SK-N-MC (cell line): Measurements from ENCODE around the gene GATA2.

ENCODE experiments used
- DNase-seq: peaks from one replicate; pipeline ENCODE4 v3.0.0-alpha.2; 2011; ENCODE audit warnings: low read depth, low spot score
- H3K27ac ChIP-seq: fragments of 200-600 bp; sonication (generic); 2 replicates; pipeline ENCODE4 v1.5.1; 2016; ENCODE audit warnings: mixed run types
- H3K36me3 ChIP-seq: fragments of 200-600 bp; sonication (generic); 2 replicates; pipeline ENCODE4 v1.6.1; 2017; ENCODE audit warnings: antibody characterized with exemption, low read length, mixed read lengths; ENCODE audit not compliant: insufficient read depth
- H3K4me3 ChIP-seq: fragments of 200-600 bp; sonication (generic); 2 replicates; pipeline ENCODE4 v1.5.1; 2016
- H3K9ac ChIP-seq: fragments of 200-600 bp; sonication (generic); 2 replicates; pipeline ENCODE4 v1.8.0; 2017; ENCODE audit warnings: mixed run types, mixed read lengths; ENCODE audit not compliant: insufficient read length
- H3K9me3 ChIP-seq: fragments of 200-600 bp; sonication (generic); 2 replicates; pipeline ENCODE4 v1.6.1; 2017; ENCODE audit warnings: low read depth, mild to moderate bottlenecking, antibody characterized with exemption, low read length, moderate library complexity, mixed read lengths
- EZH2 ChIP-seq: fragments of 200-600 bp; sonication (generic); IDR thresholded peaks from one replicate; pipeline ENCODE4 v1.6.1; 2017; ENCODE audit warnings: antibody characterized with exemption
- FOXP2 ChIP-seq: optimal IDR thresholded peaks from 2 replicates; pipeline ENCODE3; 2011; ENCODE audit warnings: mild to moderate bottlenecking, moderate library complexity; ENCODE audit not compliant: insufficient read depth; ENCODE audit errors: extremely low read length, control extremely low read depth
- POLR2AphosphoS5 ChIP-seq: IDR thresholded peaks from 2 replicates; pipeline ENCODE4 v1.6.1; 2012; ENCODE audit warnings: mild to moderate bottlenecking, low read depth, low read length, borderline replicate concordance

The GATA2 gene

GRCh38 chr3:128482175-128482574 lies 10.8 kb downstream of the GATA2 start:
- Histone ChIP-seq H3K9ac (no peak overlapping the region), H3K4me3 (no peak overlapping the region)

DNA sequence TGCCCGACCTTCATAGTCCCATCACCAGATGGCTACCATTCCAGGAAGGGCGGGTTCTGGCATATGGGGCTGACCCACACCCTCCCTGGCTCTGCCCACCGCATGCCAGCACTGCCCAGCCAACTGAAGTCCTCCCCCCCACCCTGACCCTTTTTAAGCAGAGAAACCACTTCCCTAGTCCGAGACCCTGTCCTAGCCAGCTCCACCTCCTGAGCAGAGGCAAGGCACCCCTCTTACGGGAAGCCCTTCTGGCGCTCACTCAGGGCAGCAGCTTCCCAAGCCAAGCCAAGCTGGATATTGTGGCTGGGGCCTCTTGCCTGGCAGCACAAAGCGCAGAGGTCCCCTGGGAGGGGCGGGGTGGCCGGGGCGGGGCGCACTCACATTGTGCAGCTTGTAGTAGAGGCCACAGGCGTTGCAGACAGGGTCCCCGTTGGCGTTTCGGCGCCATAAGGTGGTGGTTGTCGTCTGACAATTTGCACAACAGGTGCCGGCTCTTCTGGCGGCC lies 11.5 kb downstream of the GATA2 start:
- H3K27ac ChIP-seq: no peak overlapping the region
- H3K9ac ChIP-seq: no peak overlapping the region
- H3K36me3 ChIP-seq: no peaks in the 10 kb centered on the region; the same call in 1 of the 2 replicates

More at GRCh38 chr3:128482175-128482574, 10.8 kb downstream of the GATA2 start:
- DNase-seq: no peak
- Histone ChIP-seq H3K36me3 (no peaks in the 10 kb centered on the region; the same call in 1 of the 2 replicates), H3K9me3 (no peaks in the 10 kb centered on the region), H3K27ac (no peak overlapping the region)
- TF ChIP-seq EZH2 (no peak), FOXP2 (no peak), POLR2AphosphoS5 (no peak)

DNA sequence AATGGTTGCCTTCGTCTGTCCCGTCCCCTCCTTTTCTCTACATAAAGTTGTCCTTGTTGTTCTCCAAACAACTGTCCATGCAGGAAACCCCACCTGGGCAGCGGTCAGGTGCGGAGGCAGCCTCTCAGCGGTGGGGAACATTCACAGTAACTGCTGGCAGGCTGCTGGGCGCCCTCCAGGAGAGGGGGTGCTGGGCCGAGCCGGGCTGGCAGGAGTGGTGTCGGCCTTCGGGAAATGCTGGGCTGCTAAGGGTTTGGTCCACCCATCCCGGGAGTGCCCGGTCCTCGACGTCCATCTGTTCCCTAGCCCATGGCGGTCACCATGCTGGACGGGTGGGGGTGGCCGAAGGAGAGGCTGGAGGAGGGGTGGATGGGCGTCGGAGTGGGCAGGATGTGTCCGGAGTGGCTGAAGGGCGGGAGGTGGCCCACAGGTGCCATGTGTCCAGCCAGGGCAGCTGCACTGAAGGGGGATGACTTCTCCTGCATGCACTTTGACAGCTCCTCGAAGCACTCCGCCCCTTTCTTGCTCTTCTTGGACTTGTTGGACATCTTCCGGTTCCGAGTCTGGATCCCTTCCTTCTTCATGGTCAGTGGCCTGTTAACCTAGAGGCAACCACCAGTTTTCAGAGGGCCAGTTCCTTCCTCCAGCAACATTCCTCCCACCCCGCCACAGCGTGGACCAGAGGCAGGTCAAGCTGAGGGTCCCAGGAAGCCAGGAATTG lies 12.1 kb downstream of the GATA2 start:
- Histone ChIP-seq H3K36me3 (no peaks in the 10 kb centered on the region; the same call in 1 of the 2 replicates), H3K9ac (no peak overlapping the region), H3K9me3 (no peaks in the 10 kb centered on the region), H3K4me3 (no peak overlapping the region), H3K27ac (no peak overlapping the region)
- TF ChIP-seq FOXP2 (no peak), EZH2 (no peak), POLR2AphosphoS5 (no peak)
- DNase-seq: no peak

More for the DNA sequence above, 11.5 kb downstream of the GATA2 start:
- Histone ChIP-seq H3K4me3 (no peak overlapping the region), H3K9me3 (no peaks in the 10 kb centered on the region)
- DNase-seq: no peak
- TF ChIP-seq FOXP2: no peak
- TF ChIP-seq EZH2: no peak
- no peak for TF ChIP-seq POLR2AphosphoS5

DNA sequence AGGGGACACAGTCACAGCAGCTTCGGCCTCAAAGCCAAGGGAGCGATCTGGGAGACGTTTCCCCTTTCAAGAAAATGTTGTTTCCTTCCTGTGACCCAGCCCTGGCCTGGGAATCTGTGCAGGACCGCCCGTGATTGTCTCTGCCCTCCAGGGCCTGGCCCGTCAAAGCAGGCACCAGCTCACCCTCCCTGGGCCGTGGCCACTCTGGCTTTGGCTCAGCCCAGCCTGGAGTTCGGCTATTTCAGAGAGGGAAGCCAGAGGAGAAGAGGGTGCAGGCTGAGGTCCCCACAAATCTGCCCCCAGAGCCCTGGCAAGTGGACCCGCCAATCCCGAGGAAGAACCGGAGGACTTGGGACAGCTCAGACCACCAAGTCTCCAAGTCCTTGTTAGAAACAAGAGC lies 12.7 kb downstream of the GATA2 start:
- DNase-seq: no peak
- no peak overlapping the region for H3K9ac ChIP-seq
- H3K4me3 ChIP-seq: no peak overlapping the region
- TF ChIP-seq FOXP2: no peak
- TF ChIP-seq POLR2AphosphoS5: no peak
- no peak for TF ChIP-seq EZH2
- H3K27ac ChIP-seq: no peak overlapping the region
- H3K36me3 ChIP-seq: no peaks in the 10 kb centered on the region; the same call in 1 of the 2 replicates
- no peaks in the 10 kb centered on the region for H3K9me3 ChIP-seq

DNA sequence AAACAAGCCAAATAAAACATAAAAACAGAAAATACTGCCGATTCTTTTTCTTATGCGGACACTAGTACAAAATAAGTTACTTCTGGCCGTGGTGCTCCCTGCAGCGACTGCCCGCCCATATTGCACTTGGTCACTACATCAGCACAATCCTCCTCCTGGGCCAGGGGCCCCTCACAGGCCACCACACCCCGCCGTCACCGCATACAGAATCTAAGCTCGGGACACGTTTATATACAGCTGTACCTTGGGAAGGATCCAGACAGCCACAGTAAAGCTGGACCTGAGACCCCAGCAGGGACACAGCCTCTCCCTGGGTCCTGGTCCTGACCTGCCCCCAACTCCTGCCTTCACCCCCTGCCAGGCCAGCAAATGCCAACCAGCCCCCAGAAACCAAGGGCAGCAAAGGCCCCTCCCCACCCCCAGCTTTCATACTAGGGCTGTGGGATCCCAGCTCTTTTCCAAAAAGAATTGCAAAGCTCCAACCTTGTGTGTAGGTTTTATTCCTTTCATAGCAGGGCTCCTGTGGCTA lies 13.4 kb downstream of the GATA2 start:
- DNase-seq: no peak
- H3K27ac ChIP-seq: no peak overlapping the region
- H3K36me3 ChIP-seq: no peaks in the 10 kb centered on the region; the same call in 1 of the 2 replicates
- H3K9me3 ChIP-seq: no peaks in the 10 kb centered on the region
- no peak overlapping the region for H3K9ac ChIP-seq
- H3K4me3 ChIP-seq: no peak overlapping the region
- TF ChIP-seq POLR2AphosphoS5 (no peak), FOXP2 (no peak), EZH2 (no peak)

DNA sequence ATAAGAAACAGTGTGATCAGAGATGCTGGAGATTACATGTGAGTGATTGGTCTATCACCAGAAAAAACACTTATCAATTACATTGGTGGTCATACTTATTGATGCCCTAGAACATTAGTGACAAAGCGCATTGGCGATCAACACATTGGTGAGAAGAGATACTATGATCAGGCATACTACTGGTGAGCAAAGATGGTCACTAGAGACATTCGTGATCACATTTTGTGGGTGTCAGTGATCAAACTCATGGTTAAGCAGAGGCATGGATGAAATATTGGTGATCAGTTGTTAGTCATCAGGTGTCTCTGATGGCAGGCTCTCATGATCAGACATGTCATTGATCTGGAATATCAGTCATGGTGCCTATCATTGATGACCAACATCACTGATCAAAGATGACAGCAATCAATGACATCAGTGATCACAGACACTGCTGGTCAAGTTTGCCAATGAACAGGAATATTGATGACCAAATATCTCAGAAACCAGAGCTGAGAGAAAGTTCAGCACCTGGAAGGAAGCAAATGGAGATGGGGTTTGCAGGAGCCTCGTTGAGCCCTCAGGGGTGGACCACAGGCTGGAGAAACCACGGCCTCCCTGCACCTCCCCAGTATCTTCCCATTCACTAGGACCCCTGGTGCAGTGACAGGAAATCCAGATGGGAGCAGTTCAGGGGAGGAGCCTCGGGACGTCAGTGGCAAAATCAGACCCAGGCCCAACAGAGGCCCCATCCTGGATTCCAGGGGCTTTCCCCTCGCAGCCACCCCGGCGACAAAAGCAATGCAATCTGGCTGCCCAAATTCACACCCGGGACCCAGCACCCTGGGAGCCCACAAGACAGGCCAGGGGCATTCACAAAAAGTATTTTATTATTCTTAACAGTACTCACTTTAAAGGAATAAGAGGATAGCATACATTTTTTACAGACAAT lies 14.2 kb downstream of the GATA2 start:
- Histone ChIP-seq H3K4me3 (no peak overlapping the region), H3K9me3 (no peaks in the 10 kb centered on the region), H3K36me3 (no peaks in the 10 kb centered on the region; the same call in 1 of the 2 replicates)

GRCh38 chr3:128476659-128477058 lies 16.3 kb downstream of the GATA2 start:
- no peaks in the 10 kb centered on the region for H3K9me3 ChIP-seq
- TF ChIP-seq EZH2 (no peak), FOXP2 (no peak), POLR2AphosphoS5 (no peak)

More for the DNA sequence above, 14.2 kb downstream of the GATA2 start:
- no peak for DNase-seq
- TF ChIP-seq FOXP2 (no peak), POLR2AphosphoS5 (no peak), EZH2 (no peak)
- Histone ChIP-seq H3K9ac (no peak overlapping the region), H3K27ac (no peak overlapping the region)

DNA sequence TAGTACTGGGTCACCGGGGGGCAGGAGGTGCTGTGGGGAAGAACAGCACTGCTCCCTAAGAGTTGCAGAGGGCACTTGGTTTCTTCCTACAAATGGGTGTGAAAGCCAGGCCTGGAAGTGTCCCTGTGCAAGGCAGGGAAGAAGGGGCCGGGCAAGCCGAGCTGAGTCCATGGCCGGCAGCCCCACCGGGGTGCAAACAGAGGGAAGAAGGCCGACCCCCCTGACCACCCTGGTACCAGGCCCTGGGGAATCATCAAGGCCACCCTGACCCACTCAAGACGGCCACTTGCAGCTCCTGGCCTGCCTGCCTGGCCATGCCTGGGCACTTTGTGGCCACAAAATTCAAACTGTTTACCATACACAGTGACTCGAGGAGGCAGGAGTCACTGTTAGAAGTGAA lies 17.6 kb downstream of the GATA2 start:
- Histone ChIP-seq H3K4me3 (no peak overlapping the region), H3K27ac (no peak overlapping the region), H3K9me3 (no peaks in the 10 kb centered on the region), H3K9ac (no peak overlapping the region), H3K36me3 (no peaks in the 10 kb centered on the region; the same call in 1 of the 2 replicates)
- no peak for DNase-seq
- TF ChIP-seq EZH2 (no peak), FOXP2 (no peak), POLR2AphosphoS5 (no peak)

More at GRCh38 chr3:128476659-128477058, 16.3 kb downstream of the GATA2 start:
- Histone ChIP-seq H3K9ac (no peak overlapping the region), H3K4me3 (no peak overlapping the region), H3K27ac (no peak overlapping the region), H3K36me3 (no peaks in the 10 kb centered on the region; the same call in 1 of the 2 replicates)
- no peak for DNase-seq
